ENCODE measurements around the gene CPLX3.
"Not testable (repeated sequence)": the region's sequence is repeated elsewhere in the genome, so short reads cannot be mapped to it uniquely, and the experiment has no call there.

CPLX3 gene

GRCh38 chr15:74783072-74783807 is 43.2 kb upstream of the CPLX3 start:
- no peaks in the 10 kb centered on the region for H3K27me3 ChIP-seq (replicated peaks; ENCODE audit: control insufficient read depth, insufficient read depth, low read length, poor library complexity, severe bottlenecking)
- H3K36me3 ChIP-seq (ENCODE audit: control insufficient read depth, insufficient read depth, low read length): no peaks in the 10 kb centered on the region
- H3K4me1 ChIP-seq (ENCODE audit: control insufficient read depth, insufficient read depth, low read length, poor library complexity, severe bottlenecking): peaks cover 77% of the 10 kb centered on the region
- DNase-seq: no peak
- H3K9me3 ChIP-seq (ENCODE audit: control insufficient read depth, low read length): no peaks in the 10 kb centered on the region
- H3K4me3 ChIP-seq (ENCODE audit: insufficient read depth, low read depth, low read length, poor library complexity, severe bottlenecking): peak overlapping the region; percentile 99
- peak overlapping the region; percentile 90 for H3K27ac ChIP-seq (ENCODE audit: insufficient read depth, low read length, poor library complexity, severe bottlenecking)

DNA sequence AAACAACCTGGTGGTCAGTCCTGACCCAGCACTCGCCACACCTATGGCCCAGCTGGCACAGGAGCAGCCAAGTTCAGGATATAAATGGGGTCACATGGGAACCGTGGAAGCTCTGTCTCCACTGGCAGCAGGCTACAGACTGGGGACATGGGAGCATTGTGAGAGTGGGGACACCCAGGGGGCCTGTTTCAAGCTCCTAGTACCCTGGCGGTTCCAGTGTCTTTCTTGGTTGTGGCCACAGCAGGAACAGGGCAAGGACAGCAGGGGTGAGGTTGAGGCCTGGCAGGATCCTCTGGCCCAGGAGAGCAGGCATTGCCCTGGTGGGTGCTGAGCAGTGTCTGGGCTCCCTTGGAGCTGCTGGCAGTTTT is 42.6 kb upstream of the CPLX3 start:
- H3K4me3 ChIP-seq (ENCODE audit: insufficient read depth, low read depth, low read length, poor library complexity, severe bottlenecking): peak overlapping the region; percentile 99
- peak overlapping the region; percentile 90 for H3K27ac ChIP-seq (ENCODE audit: insufficient read depth, low read length, poor library complexity, severe bottlenecking)
- H3K4me1 ChIP-seq (ENCODE audit: control insufficient read depth, insufficient read depth, low read length, poor library complexity, severe bottlenecking): peaks cover 77% of the 10 kb centered on the region
- no peaks in the 10 kb centered on the region for H3K27me3 ChIP-seq (replicated peaks; ENCODE audit: control insufficient read depth, insufficient read depth, low read length, poor library complexity, severe bottlenecking)
- DNase-seq: no peak
- H3K36me3 ChIP-seq (ENCODE audit: control insufficient read depth, insufficient read depth, low read length): no peaks in the 10 kb centered on the region
- H3K9me3 ChIP-seq (ENCODE audit: control insufficient read depth, low read length): no peaks in the 10 kb centered on the region

- no peaks in the 10 kb centered on the region for H3K36me3 ChIP-seq (ENCODE audit: control insufficient read depth, insufficient read depth, low read length)
- H3K27ac ChIP-seq (ENCODE audit: insufficient read depth, low read length, poor library complexity, severe bottlenecking): peak overlapping the region; percentile 90
- no peaks in the 10 kb centered on the region for H3K9me3 ChIP-seq (ENCODE audit: control insufficient read depth, low read length)
- peak overlapping the region; percentile 99 for H3K4me3 ChIP-seq (ENCODE audit: insufficient read depth, low read depth, low read length, poor library complexity, severe bottlenecking)
- peaks cover 83% of the 10 kb centered on the region for H3K4me1 ChIP-seq (ENCODE audit: control insufficient read depth, insufficient read depth, low read length, poor library complexity, severe bottlenecking)
- no peaks in the 10 kb centered on the region for H3K27me3 ChIP-seq (replicated peaks; ENCODE audit: control insufficient read depth, insufficient read depth, low read length, poor library complexity, severe bottlenecking)
- DNase-seq: no peak
Observed at GRCh38 chr15:74784426-74785193, 41.8 kb upstream of the CPLX3 start.

- H3K27me3 ChIP-seq (replicated peaks; ENCODE audit: control insufficient read depth, insufficient read depth, low read length, poor library complexity, severe bottlenecking): no peaks in the 10 kb centered on the region
- H3K27ac ChIP-seq (ENCODE audit: insufficient read depth, low read length, poor library complexity, severe bottlenecking): peak overlapping the region; percentile 90
- no peak for DNase-seq
- H3K4me3 ChIP-seq (ENCODE audit: insufficient read depth, low read depth, low read length, poor library complexity, severe bottlenecking): peak overlapping the region; percentile 99
- H3K4me1 ChIP-seq (ENCODE audit: control insufficient read depth, insufficient read depth, low read length, poor library complexity, severe bottlenecking): peaks cover 83% of the 10 kb centered on the region
- no peaks in the 10 kb centered on the region for H3K36me3 ChIP-seq (ENCODE audit: control insufficient read depth, insufficient read depth, low read length)
- no peaks in the 10 kb centered on the region for H3K9me3 ChIP-seq (ENCODE audit: control insufficient read depth, low read length)
Observed at GRCh38 chr15:74785194-74786032, 41.0 kb upstream of the CPLX3 start.

- not testable (repeated sequence) for H3K36me3 ChIP-seq (ENCODE audit: control insufficient read depth, insufficient read depth, low read length); H3K27me3 ChIP-seq (replicated peaks; ENCODE audit: control insufficient read depth, insufficient read depth, low read length, poor library complexity, severe bottlenecking); H3K9me3 ChIP-seq (ENCODE audit: control insufficient read depth, low read length); DNase-seq
- peak overlapping the region; percentile 99 for H3K4me3 ChIP-seq (ENCODE audit: insufficient read depth, low read depth, low read length, poor library complexity, severe bottlenecking)
- H3K4me1 ChIP-seq (ENCODE audit: control insufficient read depth, insufficient read depth, low read length, poor library complexity, severe bottlenecking): peaks cover 83% of the 10 kb centered on the region
- H3K27ac ChIP-seq (ENCODE audit: insufficient read depth, low read length, poor library complexity, severe bottlenecking): peak overlapping the region; percentile 90
Observed at GRCh38 chr15:74786081-74786480, 40.3 kb upstream of the CPLX3 start.

DNA sequence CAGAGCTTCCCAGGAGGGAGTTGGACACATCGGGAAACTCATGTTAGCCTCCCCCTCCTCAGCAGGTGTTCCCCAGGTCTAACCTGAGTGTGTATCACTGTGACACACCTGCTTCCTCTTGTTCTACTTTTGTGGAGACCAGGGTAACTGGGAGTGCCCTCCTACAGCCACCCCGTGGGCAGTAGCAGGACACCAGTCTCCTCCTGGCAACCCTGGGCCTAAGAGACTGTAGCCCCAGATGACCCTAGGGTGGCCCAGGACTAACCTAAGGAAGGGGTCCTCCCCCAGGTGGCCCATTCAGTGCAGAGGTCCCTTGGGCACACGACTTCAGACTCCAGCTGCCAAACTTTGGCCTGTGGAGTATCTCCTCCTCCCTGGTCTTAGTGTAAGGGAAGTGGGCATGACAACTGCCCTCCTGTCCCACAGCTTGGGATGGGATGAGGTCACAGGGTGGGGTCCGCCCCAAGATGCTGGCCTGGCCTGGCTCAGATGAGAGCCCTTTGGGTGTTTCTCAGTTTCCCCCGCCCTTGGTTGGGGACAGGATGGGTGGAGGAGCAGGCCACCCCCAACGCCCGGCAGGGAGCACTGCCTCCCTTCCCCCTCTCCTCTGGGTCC is 39.8 kb upstream of the CPLX3 start:
- DNase-seq: no peak
- H3K4me1 ChIP-seq (ENCODE audit: control insufficient read depth, insufficient read depth, low read length, poor library complexity, severe bottlenecking): peaks cover 82% of the 10 kb centered on the region
- no peaks in the 10 kb centered on the region for H3K27me3 ChIP-seq (replicated peaks; ENCODE audit: control insufficient read depth, insufficient read depth, low read length, poor library complexity, severe bottlenecking)
- peak overlapping the region; percentile 99 for H3K4me3 ChIP-seq (ENCODE audit: insufficient read depth, low read depth, low read length, poor library complexity, severe bottlenecking)
- no peaks in the 10 kb centered on the region for H3K9me3 ChIP-seq (ENCODE audit: control insufficient read depth, low read length)
- no peaks in the 10 kb centered on the region for H3K36me3 ChIP-seq (ENCODE audit: control insufficient read depth, insufficient read depth, low read length)
- peak overlapping the region; percentile 90 for H3K27ac ChIP-seq (ENCODE audit: insufficient read depth, low read length, poor library complexity, severe bottlenecking)

- H3K4me1 ChIP-seq (ENCODE audit: control insufficient read depth, insufficient read depth, low read length, poor library complexity, severe bottlenecking): peaks cover 90% of the 10 kb centered on the region
- H3K27ac ChIP-seq (ENCODE audit: insufficient read depth, low read length, poor library complexity, severe bottlenecking): peak overlapping the region; percentile 90
- H3K4me3 ChIP-seq (ENCODE audit: insufficient read depth, low read depth, low read length, poor library complexity, severe bottlenecking): peak overlapping the region; percentile 99
- no peaks in the 10 kb centered on the region for H3K27me3 ChIP-seq (replicated peaks; ENCODE audit: control insufficient read depth, insufficient read depth, low read length, poor library complexity, severe bottlenecking)
- DNase-seq: peak; percentile 88 to 92 (median 88)
- no peaks in the 10 kb centered on the region for H3K9me3 ChIP-seq (ENCODE audit: control insufficient read depth, low read length)
- no peaks in the 10 kb centered on the region for H3K36me3 ChIP-seq (ENCODE audit: control insufficient read depth, insufficient read depth, low read length)
Observed at GRCh38 chr15:74787251-74788041, 39.0 kb upstream of the CPLX3 start.

DNA sequence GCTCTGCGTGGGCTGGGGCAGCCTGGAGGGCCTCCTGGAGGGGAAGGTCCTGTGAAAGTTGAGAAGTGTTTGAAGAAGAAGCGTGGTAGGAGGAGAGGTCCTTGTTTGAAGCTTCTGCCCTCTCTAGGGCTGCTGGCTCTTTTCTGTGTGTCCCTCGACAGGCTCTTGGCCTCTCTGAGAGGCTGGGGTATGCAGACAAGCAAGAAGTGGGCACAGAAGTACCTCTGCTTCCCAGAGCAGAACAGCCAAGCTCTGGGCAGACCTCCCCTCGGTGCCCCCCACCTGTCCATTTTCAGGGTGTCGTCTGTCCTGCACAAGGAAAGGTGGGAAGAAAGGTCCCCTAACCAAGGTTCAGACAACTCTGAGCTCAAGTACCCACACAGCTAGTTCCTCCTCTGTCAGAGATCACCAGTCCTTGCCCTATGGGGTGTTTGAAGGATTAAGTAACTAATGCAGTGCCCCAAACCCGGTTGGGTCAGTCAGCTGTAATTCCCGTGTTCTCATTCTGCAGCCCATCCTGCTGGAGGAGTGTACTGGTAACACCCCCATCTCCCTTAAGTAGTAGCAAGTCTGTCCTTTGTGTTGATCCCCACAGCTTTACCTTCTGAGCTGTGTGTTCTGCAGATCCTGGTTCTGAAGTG is 38.3 kb upstream of the CPLX3 start:
- Histone ChIP-seq H3K9me3 (ENCODE audit: control insufficient read depth, low read length) (no peaks in the 10 kb centered on the region), H3K36me3 (ENCODE audit: control insufficient read depth, insufficient read depth, low read length) (no peaks in the 10 kb centered on the region), H3K4me3 (ENCODE audit: insufficient read depth, low read depth, low read length, poor library complexity, severe bottlenecking) (peak overlapping the region; percentile 99), H3K27me3 (replicated peaks; ENCODE audit: control insufficient read depth, insufficient read depth, low read length, poor library complexity, severe bottlenecking) (no peaks in the 10 kb centered on the region), H3K4me1 (ENCODE audit: control insufficient read depth, insufficient read depth, low read length, poor library complexity, severe bottlenecking) (peaks cover 97% of the 10 kb centered on the region), H3K27ac (ENCODE audit: insufficient read depth, low read length, poor library complexity, severe bottlenecking) (peak overlapping the region; percentile 90)
- no peak for DNase-seq

Data from effector memory CD4-positive, alpha-beta T cell (primary cell).